Spleen (tissue), 11 donors: ENCODE data around the gene PIGV. TPM values are rescaled to one million over a fixed set of nuclear protein-coding genes. Genes with fewer than 3 reads are reported as not detected.

Experiments used
- DNase-seq: peaks from one replicate; pipeline ENCODE4 v3.0.0-alpha.2; 2020
- H3K27ac ChIP-seq, 8 donors: fragments of 200-600 bp; sonication (generic) in 7 of 8; 1 replicate in 4 of 8; 2 replicates in 4 of 8; pipeline versions ENCODE4 v1.5.0 to v1.8.0; 2016 to 2021; ENCODE audit warnings: inconsistent platforms in 4 of 8, mild to moderate bottlenecking in 4 of 8, moderate library complexity in 1 of 8
- H3K27me3 ChIP-seq, 7 donors: fragments of 200-600 bp; sonication (generic) in 6 of 7; replicated peaks in 1 of 7; 1 replicate in 4 of 7; 2 replicates in 3 of 7; pipeline versions ENCODE4 v1.5.0 to v1.8.0; 2016 to 2021; ENCODE audit warnings: inconsistent platforms in 3 of 7, mild to moderate bottlenecking in 1 of 7
- H3K36me3 ChIP-seq, 6 donors: fragments of 200-600 bp; sonication (generic) in 5 of 6; 1 replicate in 4 of 6; 2 replicates in 2 of 6; pipeline versions ENCODE4 v1.5.0 to v1.8.0; 2016 to 2021; ENCODE audit warnings: inconsistent platforms in 2 of 6
- H3K4me1 ChIP-seq, 6 donors: fragments of 200-600 bp; sonication (generic) in 5 of 6; 1 replicate in 3 of 6; 2 replicates in 3 of 6; pipeline versions ENCODE4 v1.5.0 to v1.8.0; 2016 to 2021; ENCODE audit warnings: inconsistent platforms in 3 of 6
- H3K4me3 ChIP-seq, 8 donors: fragments of 200-600 bp; sonication (generic) in 7 of 8; 1 replicate in 4 of 8; 2 replicates in 4 of 8; pipeline versions ENCODE4 v1.5.0 to v1.8.0; 2016 to 2021; ENCODE audit warnings: inconsistent platforms in 4 of 8, mild to moderate bottlenecking in 4 of 8, moderate library complexity in 2 of 8
- H3K9me3 ChIP-seq, 8 donors: fragments of 200-600 bp; sonication (generic) in 7 of 8; 1 replicate in 4 of 8; 2 replicates in 4 of 8; pipeline versions ENCODE4 v1.5.0 to v1.8.0; 2016 to 2021; ENCODE audit warnings: inconsistent platforms in 4 of 8
- CTCF ChIP-seq, 11 experiments: fragments of 200-600 bp in 7 of 11; fragments of 450-650 bp in 4 of 11; sonication (generic) in 4 of 11; IDR thresholded peaks in 8 of 11; conservative IDR thresholded peaks in 3 of 11; 1 replicate in 7 of 11; 2 replicates in 4 of 11; pipeline versions ENCODE4 v1.4.0 to v1.8.0; 2016 to 2021; ENCODE audit warnings: antibody characterized with exemption in 11 of 11, inconsistent platforms in 4 of 11, mild to moderate bottlenecking in 1 of 11
- POLR2A ChIP-seq, 3 donors: fragments of 450-650 bp; IDR thresholded peaks; one replicate each; pipeline ENCODE4 v1.5.1; 2017; ENCODE audit warnings: antibody characterized with exemption in 3 of 3, mild to moderate bottlenecking in 1 of 3
- POLR2AphosphoS5 ChIP-seq, 3 donors: sonication (generic); formaldehyde crosslinking; IDR thresholded peaks; one replicate each; pipeline ENCODE4 v1.5.1; 2017; ENCODE audit warnings: antibody characterized with exemption in 3 of 3
- WGBS, 5 donors: extraction: QIAGEN DNeasy Blood & Tissue Kit in 3 of 5; methylation state at CpG; one replicate each; pipeline versions ENCODE4 v1.1.5 to v1.1.7; 2013 to 2018; 5-methylcytosine and 5-hydroxymethylcytosine counted together
- intact Hi-C: fragments of 100-400 bp; cut with DNase I; formaldehyde crosslinking; loops from one replicate; pipeline ENCODE4 v1.15.0; 2023; ENCODE audit warnings: low total_unique reads
- polyA plus RNA-seq, 3 donors: library from polyadenylated mRNA; stranded (reverse); fragments of 200-250 nt; gene quantifications; one replicate each; pipeline ENCODE4 v1.2.1, GENCODE V29; 2013
- total RNA-seq, 7 donors: library from RNA; depleted of rRNA in 3 of 7; stranded (reverse); fragments of >200 nt in 3 of 7; fragmentation: NEBNext Ultra II Directional in 4 of 7; extraction: Animal tissue kit (Norgen Biotek cat#: 25700) in 4 of 7; gene quantifications; one replicate each; pipeline versions ENCODE4 v1.1.0 to v1.2.1, GENCODE V29; 2016 to 2021
- donor health status: healthy with polysubstance abuse.
- donor health status: DM: no; HTN: no; CAD: no; lungs with moderate emphysema.
- donor health status: DM: no; HTN: no; CAD: no.
- donor health status: Bipolar disorder and iron deficiency.
- donor health status: healthy.
- donor health status: DM: no; HTN: no; CAD: no.
- donor health status: DM: yes; HTN: yes; CAD: no.

Gene PIGV
- total and polyA plus RNA-seq, 10 donors: 4.8 to 21.8 (median 10.3) TPM

GRCh38 chr1:26775666-26776065 lies 12.1 kb upstream of the PIGV start:
- Histone ChIP-seq H3K9me3 (no peaks in the 10 kb centered on the region), H3K27me3 (no peaks in the 10 kb centered on the region), H3K4me3 (no peak overlapping the region), H3K4me1 (peaks cover 8 to 47% (median 26%) of the 10 kb centered on the region in 6 donors), H3K36me3 (peaks cover 8 to 100% (median 99%) of the 10 kb centered on the region in 6 donors), H3K27ac (peak overlapping the region in 3 of 8 donors; percentile 11 to 44 (median 20))
- no peak for TF ChIP-seq POLR2A (IDR thresholded peaks at IDR 0.05)
- no peak for TF ChIP-seq CTCF (IDR thresholded peaks at IDR 0.05 in 8 of 11, conservative IDR thresholded peaks at IDR 0.05 in 3 of 11)
- no peak for TF ChIP-seq POLR2AphosphoS5 (IDR thresholded peaks at IDR 0.05)
- WGBS, 5 donors: 72 to 85% (median 78%) methylated on average over 4 of the region's 4 CpGs
- intact Hi-C loops: no loop called here
- no peak for DNase-seq

- 73 to 91% (median 87%) methylated on average over 4 to 11 of the region's 11 CpGs for WGBS, 5 donors
- no peak for DNase-seq
- H3K4me1 ChIP-seq: peaks cover 9 to 67% (median 32%) of the 10 kb centered on the region in 6 donors
- peaks cover 7 to 95% (median 70%) of the 10 kb centered on the region in 6 donors for H3K36me3 ChIP-seq
- no peak overlapping the region for H3K4me3 ChIP-seq
- TF ChIP-seq POLR2AphosphoS5 (IDR thresholded peaks at IDR 0.05) (peak in 2 of 3 donors; percentile 18 to 59), POLR2A (IDR thresholded peaks at IDR 0.05) (no peak), CTCF (IDR thresholded peaks at IDR 0.05 in 8 of 11, conservative IDR thresholded peaks at IDR 0.05 in 3 of 11) (no peak)
- peak overlapping the region in 4 of 8 donors; percentile 1 to 56 (median 36) for H3K27ac ChIP-seq
- intact Hi-C loops: no loop called here
- H3K9me3 ChIP-seq: no peaks in the 10 kb centered on the region
- no peaks in the 10 kb centered on the region for H3K27me3 ChIP-seq
Measured at GRCh38 chr1:26779098-26779668, 8.6 kb upstream of the PIGV start.

- DNase-seq: no peak
- H3K27me3 ChIP-seq: no peaks in the 10 kb centered on the region
- no peak overlapping the region for H3K4me3 ChIP-seq
- H3K36me3 ChIP-seq: peaks cover under 1 to 82% (median 58%) of the 10 kb centered on the region in 6 donors
- 89 to 95% (median 94%) methylated on average over 16 to 21 of the region's 21 CpGs for WGBS, 5 donors
- intact Hi-C loops: no loop called here
- H3K27ac ChIP-seq: peak overlapping the region in 2 of 8 donors; percentile 46 to 100
- no peak for TF ChIP-seq CTCF (IDR thresholded peaks at IDR 0.05 in 8 of 11, conservative IDR thresholded peaks at IDR 0.05 in 3 of 11)
- peak in 1 of 3 donors; percentile 73 for TF ChIP-seq POLR2AphosphoS5 (IDR thresholded peaks at IDR 0.05)
- TF ChIP-seq POLR2A (IDR thresholded peaks at IDR 0.05): no peak
- H3K4me1 ChIP-seq: peaks cover 21 to 78% (median 43%) of the 10 kb centered on the region in 6 donors
- no peaks in the 10 kb centered on the region for H3K9me3 ChIP-seq
Measured at GRCh38 chr1:26780344-26780957, 7.3 kb upstream of the PIGV start.

GRCh38 chr1:26781206-26781825 lies 6.4 kb upstream of the PIGV start:
- H3K27ac ChIP-seq: peak overlapping the region in 3 of 8 donors; percentile 6 to 100 (median 36)

More at GRCh38 chr1:26781206-26781825, 6.4 kb upstream of the PIGV start:
- no peaks in the 10 kb centered on the region for H3K27me3 ChIP-seq
- 83 to 86% (median 85%) methylated on average over 11 of the region's 11 CpGs for WGBS, 5 donors
- peaks cover 0 to 74% (median 49%) of the 10 kb centered on the region in 6 donors for H3K36me3 ChIP-seq
- intact Hi-C loops: no loop called here
- no peak for TF ChIP-seq CTCF (IDR thresholded peaks at IDR 0.05 in 8 of 11, conservative IDR thresholded peaks at IDR 0.05 in 3 of 11)
- TF ChIP-seq POLR2AphosphoS5 (IDR thresholded peaks at IDR 0.05): no peak
- no peak for TF ChIP-seq POLR2A (IDR thresholded peaks at IDR 0.05)
- H3K4me3 ChIP-seq: no peak overlapping the region
- H3K9me3 ChIP-seq: no peaks in the 10 kb centered on the region
- no peak for DNase-seq
- peaks cover 30 to 82% (median 50%) of the 10 kb centered on the region in 6 donors for H3K4me1 ChIP-seq
